CD4-positive, alpha-beta T cell treated with Interferon alpha-2 for 1 hour (primary cell): ENCODE results near the gene HMCN1.
"Not testable (repeated sequence)": the region's sequence is repeated elsewhere in the genome, so short reads cannot be mapped to it uniquely, and the experiment has no call there.

Source experiments
- DNase-seq, 2 donors: peaks; one replicate each; pipeline ENCODE4 v3.0.0-alpha.2; 2020 to 2022

The HMCN1 gene

DNA sequence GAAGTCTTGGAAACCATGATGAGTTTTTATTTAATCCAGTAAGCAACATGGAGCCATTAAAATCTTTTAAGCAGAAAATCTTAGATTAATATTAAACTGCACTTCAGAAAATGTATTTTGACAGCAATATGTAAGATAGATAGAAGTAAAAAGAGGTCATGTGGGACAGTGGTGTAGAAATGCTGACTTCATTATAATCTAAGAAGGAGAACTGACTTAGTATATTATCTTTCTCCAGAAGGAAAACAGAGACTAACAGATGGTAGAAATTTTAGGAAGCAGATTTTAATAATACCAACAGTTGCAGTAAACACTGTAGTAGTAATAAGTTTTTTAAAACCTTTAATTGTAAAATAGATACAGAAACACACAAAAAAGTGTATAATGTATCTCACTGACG, 367.9 kb downstream of the HMCN1 start:
- DNase-seq: no peak

DNA sequence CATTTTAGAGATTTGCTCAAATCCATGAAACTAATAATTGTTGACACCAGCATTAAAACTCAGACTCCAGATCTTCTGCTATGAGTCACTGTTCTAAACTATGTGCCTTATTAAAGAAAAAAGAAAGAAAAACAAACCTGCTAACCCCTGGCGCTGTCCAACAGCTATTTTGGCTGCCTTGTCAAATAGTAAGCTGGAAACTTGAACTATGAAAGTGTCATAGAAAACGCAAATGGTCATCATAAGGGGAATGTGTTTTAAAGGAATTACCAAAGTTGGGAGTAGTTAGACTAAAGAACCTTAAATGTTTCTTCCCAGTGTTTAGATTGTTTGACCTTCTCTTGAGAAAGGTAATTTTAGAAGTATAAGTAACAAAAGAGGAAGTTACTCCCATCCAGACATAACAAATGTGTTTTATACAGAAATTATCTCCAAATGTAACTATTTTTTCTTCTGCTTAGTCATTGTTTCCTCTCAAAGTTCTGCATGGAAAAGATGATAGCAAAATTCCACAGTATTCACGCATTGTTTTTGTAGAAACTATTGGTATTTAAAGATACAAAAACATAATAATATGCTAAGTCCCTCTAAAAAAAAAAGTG, 368.5 kb downstream of the HMCN1 start:
- DNase-seq: no peak

DNA sequence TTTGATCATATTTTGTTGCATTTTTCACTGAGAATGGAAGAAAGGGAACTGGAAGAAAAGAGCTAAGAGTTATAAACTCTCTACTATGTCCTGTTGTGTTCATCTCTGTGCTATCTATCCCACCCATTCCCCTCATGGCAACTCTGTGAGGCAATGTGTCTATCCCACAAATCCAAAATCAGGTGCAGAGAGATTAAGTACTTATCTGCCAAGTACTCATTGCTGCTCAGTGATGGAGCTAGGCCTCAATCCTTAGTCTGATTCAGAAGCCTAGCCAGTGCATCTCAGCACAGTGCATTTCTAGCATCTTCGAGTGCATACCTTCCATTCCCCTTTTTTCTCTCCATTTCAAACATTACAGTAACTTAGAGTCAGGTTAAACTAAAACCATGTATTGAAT, 370.3 kb downstream of the HMCN1 start:
- no peak for DNase-seq

DNA sequence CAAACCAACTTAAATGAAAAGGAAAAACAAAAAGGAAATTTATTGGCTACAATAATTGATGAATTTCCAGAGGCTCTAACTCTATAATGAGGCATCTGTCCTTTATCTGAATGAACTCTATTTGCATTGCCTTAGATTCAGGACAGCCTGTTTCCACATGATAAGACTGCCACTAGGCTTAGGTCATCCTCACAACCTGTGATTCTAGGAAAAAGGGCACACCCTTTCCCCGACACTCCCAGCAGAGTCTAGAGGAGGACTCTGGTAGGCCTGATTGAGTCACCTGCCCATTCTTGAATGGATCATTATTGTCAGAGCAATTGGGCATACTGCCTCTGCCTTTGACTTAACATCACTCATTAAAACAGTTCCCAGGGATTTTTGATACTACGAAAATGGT, 378.1 kb downstream of the HMCN1 start:
- no peak for DNase-seq

DNA sequence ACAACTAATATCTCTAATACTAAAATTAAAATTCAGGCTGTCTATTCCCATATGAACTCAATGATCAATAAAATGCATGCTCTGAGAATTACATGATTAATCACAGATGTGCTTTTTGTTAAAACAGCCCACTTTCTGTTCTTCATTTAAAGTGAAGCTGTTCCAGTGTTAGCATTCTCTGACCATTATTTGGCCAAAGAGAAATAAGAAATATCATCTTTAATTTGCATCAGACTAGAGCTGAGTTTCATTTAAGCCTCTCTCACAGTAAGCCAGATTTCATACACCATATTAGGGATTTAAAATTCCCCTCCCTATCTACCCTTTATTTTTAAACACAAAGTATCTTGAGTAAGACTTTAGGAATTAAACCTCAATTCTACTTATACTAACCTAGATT, 379.3 kb downstream of the HMCN1 start:
- DNase-seq: no peak

DNA sequence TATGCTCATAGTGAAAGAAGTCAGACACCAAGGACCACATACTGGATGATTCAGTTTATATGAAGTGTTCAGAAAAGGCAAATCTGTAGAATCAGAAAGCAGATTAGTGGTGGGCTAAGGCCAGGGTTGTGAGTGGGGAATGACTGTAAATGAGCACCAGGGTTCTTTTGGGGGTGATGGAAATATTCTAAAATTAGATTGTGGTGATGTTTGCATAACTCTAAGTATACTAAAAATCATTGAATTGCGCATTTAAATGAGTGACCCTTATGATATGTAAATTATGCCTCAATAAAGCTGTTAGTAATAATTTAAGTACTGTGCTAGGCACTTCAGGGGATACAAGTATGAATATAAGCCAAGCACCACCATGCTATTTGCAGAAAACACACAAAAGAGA, 384.5 kb downstream of the HMCN1 start:
- DNase-seq: no peak

DNA sequence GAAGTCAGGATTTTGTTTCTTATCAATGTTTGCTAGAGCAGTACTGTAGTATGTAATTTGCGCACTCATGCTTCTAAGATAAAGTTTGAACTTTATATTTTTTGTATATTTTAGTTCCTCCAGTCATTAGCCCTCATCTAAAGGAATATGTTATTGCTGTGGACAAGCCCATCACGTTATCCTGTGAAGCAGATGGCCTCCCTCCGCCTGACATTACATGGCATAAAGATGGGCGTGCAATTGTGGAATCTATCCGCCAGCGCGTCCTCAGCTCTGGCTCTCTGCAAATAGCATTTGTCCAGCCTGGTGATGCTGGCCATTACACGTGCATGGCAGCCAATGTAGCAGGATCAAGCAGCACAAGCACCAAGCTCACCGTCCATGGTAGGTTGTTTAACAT, 388.6 kb downstream of the HMCN1 start:
- DNase-seq: no peak

DNA sequence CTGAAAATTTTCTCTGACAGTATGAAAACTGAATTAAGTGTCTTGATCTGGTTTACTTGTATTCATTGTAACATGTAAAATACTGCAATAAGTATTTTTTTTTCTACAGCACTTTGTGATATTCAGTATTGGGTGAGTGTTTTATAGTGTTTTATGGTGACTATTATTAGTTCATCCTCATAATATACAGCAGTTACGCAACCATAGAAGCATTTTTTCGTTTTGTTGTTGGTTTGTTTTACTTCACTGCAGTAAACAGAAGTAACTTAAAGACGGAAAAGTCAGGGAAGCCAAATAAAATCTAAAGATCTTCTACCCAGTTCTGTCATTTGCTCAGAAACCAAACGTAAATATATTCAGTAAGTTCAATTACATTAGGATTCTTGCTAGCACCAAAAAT, 390.8 kb downstream of the HMCN1 start:
- no peak for DNase-seq

DNA sequence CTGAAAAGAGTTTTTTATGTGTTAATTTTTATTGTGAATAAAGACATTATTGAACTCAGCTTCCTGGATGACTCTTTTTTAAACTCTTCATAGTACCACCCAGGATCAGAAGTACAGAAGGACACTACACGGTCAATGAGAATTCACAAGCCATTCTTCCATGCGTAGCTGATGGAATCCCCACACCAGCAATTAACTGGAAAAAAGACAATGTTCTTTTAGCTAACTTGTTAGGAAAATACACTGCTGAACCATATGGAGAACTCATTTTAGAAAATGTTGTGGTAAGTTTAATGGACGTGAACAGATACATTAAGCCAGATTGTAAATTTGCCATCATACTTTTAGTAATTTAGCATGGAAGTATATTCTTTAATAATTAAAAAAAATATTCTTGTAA, 391.3 kb downstream of the HMCN1 start:
- no peak for DNase-seq

DNA sequence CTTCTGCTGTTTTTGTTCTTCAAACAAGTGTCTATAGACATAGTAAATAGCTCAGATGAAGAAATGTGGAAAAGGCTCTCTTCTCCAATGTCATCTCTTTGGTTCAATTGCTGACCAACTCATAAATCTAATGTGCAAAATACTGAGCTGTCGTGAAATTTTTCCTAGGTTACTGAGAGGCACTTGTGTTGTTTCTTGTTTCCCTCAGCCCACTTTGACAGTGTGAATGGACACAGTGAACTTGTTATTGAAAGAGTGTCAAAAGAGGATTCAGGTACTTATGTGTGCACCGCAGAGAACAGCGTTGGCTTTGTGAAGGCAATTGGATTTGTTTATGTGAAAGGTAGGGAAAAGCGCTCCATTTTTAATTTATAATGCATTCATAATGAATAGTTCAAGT, 395.6 kb downstream of the HMCN1 start:
- no peak for DNase-seq

DNA sequence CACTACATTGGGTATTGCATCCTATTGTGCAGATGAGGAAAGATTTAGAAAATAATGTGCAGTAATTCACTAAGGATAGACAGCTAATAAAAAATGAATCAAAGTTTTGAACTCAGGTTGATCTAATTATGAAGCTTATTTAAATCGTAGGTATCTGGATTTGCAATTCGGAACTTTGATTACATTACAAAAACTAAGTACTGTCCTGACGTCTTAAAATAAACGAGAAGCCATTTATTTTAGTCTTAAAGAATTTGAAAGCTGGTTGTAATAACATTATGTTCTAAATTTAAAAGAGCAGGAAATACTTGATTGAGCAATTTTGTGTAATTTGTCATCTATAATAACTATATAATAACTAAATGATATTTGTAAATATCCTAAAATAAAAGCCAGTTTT, 404.9 kb downstream of the HMCN1 start:
- no peak for DNase-seq

DNA sequence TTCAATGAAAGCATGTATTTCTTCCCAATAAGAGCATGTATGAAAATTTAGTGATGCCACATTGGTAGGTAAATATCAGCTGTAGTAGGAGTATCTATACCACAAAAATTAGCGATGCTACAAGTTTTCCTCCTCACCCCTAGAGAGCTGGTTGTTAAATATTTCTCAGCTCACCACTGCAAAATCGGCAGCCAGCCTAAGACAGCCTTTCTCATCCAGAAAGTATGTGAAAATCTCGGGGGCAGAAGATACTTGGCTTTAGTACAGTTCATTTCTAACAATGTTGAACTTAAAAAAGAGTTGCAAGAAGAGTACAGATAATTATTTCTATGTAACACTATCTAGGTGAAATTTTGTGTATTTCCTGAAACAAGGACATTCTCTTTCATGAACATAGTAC, 405.5 kb downstream of the HMCN1 start:
- no peak for DNase-seq

DNA sequence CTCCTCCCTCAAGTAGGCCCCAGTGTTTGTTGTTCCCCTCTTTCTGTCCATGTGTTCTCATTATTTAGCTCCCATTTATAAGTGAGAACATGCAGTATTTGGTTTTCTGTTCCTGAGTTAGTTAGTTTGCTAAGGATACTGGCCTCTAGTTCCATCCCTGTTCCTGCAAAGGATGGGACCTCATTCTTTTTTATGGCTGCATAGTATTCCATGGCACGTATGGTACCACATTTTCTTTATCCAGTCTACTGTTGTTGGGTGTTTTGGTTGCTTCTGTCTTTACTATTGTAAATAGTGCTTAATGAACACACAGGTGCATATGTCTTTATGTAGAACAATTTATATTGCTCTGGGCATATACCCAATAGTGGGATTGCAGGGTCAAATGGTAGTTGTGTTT, 408.0 kb downstream of the HMCN1 start:
- DNase-seq: no peak

DNA sequence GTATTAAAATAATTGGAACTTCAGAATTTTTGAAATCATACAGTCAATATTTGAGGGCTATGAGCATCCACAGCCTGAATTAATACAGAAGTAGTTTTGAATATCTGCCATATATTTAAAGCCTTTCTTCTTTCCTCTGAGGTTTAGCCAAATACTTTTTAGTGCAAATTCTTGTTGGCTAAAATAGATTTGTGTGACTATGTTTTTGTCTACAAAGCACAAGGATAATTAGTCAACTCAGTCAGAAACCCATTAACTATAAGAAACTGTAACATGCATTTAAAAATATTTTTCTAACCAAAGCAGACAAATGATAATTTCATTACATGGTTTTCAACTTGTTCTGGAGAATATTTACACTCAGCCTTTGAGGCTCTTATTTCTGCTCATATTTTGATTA, 408.7 kb downstream of the HMCN1 start:
- no peak for DNase-seq

DNA sequence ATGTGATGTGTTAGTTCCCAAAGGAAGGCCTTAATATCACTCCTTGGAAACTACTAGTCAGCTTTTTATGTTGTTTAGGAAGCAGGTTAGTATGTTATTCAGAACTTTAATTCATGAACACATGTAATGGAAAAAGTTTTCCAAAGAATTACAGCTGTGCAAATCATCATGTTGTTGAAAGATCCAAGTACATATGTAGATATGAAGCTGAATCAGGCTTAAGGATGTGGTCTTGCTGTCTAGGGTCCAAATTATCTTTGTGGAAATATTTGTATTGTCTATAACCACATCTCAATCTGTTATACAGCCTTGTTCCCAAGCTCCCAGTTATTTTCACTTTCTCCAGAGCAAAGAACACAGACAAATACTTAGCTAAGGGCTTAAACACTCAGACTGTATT, 409.3 kb downstream of the HMCN1 start:
- no peak for DNase-seq

DNA sequence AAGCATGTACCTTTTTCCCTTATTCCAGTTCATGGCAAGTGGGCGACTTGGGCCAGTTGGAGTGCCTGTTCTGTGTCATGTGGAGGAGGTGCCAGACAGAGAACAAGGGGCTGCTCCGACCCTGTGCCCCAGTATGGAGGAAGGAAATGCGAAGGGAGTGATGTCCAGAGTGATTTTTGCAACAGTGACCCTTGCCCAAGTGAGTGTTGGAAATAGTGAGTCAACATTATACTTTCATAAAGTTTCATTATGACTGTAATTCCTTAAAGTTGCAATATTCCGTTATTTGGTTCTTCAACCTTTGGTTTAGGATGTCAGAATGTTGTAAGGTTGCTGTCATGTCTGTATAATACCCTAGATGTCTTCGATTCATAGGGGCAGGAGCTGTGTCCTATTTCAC, 410.3 kb downstream of the HMCN1 start:
- DNase-seq: no peak

DNA sequence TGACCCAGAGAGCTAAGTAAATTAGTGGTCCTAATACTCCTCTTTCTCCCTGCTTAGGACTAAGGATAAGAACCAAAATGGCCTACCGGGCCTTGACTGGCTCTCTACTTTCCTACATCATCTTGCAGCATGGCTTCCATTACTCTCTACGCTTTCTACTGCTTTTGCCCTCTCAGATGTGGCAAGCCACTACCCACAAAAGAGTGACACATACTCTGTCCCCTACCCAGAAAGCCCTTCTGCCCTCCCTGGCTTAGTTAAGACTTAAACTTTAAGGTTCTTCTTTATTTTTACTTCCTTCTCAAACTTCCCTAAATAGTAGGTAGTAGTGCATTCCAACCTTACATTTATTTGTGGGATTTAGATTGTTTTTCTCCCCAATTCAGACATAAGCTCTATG, 412.8 kb downstream of the HMCN1 start:
- DNase-seq: no peak

DNA sequence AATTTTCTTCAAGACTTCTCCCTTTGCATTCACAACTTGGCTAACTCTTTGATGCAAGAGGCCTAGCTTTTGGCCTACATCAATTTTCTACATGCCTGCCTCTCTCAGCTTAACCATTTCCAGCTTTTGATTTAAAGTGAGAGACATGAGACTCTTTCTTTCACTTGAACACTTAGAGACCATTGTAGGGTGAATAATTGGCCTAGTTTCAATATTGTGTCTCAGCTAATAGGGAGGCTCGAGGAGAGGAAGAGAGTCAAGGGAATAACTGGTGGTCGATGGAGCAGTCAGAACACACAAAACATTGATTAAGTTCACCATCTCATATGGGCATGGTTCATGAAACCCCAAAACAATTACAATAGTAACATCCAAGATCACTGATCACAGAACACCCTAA, 415.4 kb downstream of the HMCN1 start:
- no peak for DNase-seq

DNA sequence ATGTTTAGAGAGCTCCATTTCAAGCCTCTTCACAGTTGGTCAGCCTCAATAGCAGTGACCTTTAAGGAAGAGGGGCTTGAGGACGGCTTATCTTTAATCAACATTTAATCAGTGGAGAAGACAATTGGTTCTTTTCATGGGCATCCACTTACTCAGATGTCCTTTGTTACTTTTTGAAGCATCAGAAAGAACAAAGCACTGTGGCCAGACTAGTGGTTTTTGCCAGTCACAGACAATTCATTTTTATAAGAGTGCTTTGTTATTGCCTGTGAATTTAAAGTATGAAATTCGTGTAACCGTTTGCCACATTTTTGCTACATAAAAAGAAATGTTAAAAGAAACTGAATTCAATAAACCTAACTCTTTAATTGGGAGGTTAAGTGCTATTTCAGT, 418.0 kb downstream of the HMCN1 start:
- DNase-seq: no peak

DNA sequence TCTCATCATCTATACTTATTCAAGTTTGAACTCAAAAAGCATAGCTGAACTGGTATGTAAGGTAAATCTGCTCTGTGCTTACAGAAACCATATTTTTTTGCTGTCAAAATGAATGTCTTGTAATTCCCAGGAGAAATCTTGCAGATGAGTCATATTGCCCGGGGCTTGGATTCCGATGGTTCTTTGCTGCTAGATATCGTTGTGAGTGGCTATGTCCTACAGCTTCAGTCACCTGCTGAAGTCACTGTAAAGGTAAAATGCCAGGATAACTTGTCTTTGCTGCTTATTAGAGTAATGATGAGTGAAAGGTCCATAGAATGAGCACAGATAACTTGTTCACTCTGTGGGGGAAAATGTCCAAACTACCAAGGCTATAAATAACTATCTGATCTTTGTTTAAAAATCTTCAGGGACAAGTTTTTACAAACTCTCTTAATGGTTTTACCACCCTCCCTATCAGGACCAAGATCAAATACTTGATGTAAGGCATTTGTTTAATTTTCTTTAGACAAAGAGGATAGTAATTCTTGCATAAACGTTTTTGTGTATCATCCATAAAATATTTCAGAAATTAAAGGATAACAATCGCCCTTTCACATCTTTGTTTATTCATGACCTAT, 418.5 kb downstream of the HMCN1 start:
- DNase-seq: no peak

DNA sequence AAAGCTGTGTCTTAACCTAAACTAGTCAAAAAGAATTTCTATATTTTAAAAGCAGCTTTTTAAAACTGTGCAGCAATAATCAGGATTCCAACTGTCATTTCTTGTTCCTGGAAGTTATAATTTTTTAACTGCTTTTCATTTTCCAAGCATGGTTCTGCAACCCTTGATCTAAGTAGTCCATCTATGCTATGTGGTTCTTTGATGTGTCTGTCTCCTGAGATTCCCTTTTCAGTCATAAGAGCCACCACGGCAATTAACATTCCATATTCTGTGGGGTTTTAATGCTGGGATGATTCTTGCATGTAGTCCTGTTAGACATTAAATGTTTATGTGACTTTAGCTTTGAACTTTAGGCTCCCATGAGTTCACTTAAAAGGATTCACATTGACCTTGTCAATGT, 420.5 kb downstream of the HMCN1 start:
- DNase-seq: no peak

DNA sequence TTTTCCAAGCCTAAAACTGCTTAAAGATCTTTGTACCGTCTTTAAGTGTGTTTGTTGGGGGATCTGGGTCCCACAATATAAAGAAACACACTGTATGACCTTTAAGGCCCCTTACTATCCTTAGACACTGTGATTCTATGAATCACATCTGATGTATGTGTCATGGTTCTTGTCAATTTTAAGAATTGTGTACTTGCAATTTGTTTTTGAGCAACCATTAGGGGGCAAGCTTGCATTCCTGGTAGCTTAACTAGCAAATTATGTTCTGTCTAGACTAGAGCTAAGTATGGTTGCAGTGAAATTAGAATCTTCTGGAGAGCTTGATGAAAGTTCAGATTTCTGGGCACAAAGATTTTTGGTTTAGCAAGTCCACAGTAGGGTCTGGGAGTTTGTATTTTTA, 421.4 kb downstream of the HMCN1 start:
- peak in 1 of 2 donors; percentile 8 for DNase-seq

DNA sequence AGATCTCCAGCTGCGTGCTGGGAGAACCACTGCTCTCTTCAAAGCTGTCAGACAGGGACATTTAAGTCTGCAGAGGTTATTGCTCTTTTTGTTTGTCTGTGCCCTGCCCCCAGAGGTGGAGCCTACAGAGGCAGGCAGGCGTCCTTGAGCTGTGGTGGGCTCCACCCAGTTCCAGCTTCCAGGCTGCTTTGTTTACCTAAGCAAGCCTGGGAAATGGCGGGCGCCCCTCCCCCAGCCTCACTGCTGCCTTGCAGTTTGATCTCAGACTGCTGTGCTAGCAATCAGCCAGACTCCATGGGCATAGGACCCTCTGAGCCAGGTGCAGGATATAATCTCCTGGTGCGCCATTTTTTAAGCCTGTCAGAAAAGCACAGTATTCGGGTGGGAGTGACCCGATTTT, 428.7 kb downstream of the HMCN1 start:
- DNase-seq: not testable (repeated sequence)

DNA sequence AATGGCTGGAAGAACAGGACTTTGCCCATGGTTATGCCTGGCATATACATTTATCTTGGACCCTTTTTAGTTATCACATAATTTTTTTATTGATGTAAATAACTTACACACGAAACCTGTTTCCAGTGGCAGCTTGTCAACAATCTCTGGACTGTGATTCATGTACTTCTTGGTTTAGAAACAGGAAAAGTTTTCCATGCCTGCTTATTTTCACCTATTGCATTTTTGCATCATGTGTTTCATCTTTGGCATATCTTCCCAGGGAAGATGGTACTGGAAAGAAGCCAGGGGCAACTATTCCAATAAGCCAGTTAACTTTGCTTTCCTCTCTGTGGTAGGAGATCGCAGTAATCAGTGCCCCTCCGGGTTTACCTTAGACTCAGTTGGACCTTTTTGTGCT, 430.6 kb downstream of the HMCN1 start:
- DNase-seq: no peak

DNA sequence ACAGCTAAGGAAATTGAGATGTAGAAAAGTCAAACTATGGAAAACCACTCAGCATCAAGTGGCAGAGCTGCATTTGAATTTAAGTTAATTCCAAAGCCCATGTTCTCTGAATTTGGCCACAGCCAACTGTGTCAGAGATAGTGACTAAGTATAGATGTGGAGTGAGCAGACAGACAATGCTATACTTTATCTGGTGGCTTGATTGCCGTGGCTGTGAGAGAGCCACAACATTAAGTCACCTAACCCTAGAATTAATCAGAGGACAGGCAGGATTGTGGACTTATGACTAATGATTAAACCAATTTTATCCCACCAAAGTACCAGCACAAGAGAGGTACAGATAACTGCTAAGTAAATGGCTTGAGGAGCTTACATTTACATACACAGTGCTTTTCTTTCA, 431.1 kb downstream of the HMCN1 start:
- no peak for DNase-seq
